Prostate gland (tissue), 2 donors: ENCODE results near the gene APBA1. TPM values are rescaled to one million over a fixed set of nuclear protein-coding genes. Genes with fewer than 3 reads are reported as not detected.

Source experiments
- DNase-seq: peaks from one replicate; pipeline ENCODE4 v3.0.0-alpha.2; 2019; ENCODE audit warnings: low spot score
- H3K27ac ChIP-seq, 2 donors: fragments of 200-600 bp; sonication (generic); 2 replicates each; pipeline ENCODE4 v1.5.1; 2017 to 2019
- H3K27me3 ChIP-seq: fragments of 200-600 bp; sonication (generic); replicated peaks from 2 replicates; pipeline ENCODE4 v1.5.1; 2019; ENCODE audit not compliant: insufficient read depth
- H3K36me3 ChIP-seq, 2 donors: fragments of 200-600 bp; sonication (generic); 1 replicate in 1 of 2; 2 replicates in 1 of 2; pipeline versions ENCODE4 v1.5.1 to v1.8.1; 2017 to 2019
- H3K4me1 ChIP-seq: fragments of 200-600 bp; sonication (generic); replicated peaks from 2 replicates; pipeline ENCODE4 v1.5.1; 2019
- H3K4me3 ChIP-seq, 2 donors: fragments of 200-600 bp; sonication (generic); 2 replicates each; pipeline ENCODE4 v1.5.1; 2017 to 2019
- H3K9me3 ChIP-seq: fragments of 200-600 bp; sonication (generic); 2 replicates; pipeline ENCODE4 v1.5.1; 2017
- POLR2A ChIP-seq: fragments of 450-650 bp; IDR thresholded peaks from one replicate; pipeline ENCODE4 v1.6.1; 2016; ENCODE audit warnings: antibody characterized with exemption, mild to moderate bottlenecking
- POLR2AphosphoS5 ChIP-seq: sonication (generic); formaldehyde crosslinking; IDR thresholded peaks from one replicate; pipeline ENCODE4 v1.6.1; 2017; ENCODE audit warnings: antibody characterized with exemption
- WGBS: methylation state at CpG from one replicate; pipeline ENCODE4 v1.1.5; 2018; 5-methylcytosine and 5-hydroxymethylcytosine counted together
- intact Hi-C: fragments of 100-400 bp; cut with DNase I; formaldehyde crosslinking; loops from one replicate; pipeline ENCODE4 v1.14.2; 2022
- total RNA-seq, 2 donors: library from RNA; depleted of rRNA; stranded (reverse); fragments of >200 nt; gene quantifications; one replicate each; pipeline ENCODE4 v1.1.0, GENCODE V29; 2016
- TF ChIP-seq, protein P1 (sequence below), 4 experiments: fragments of 200-600 bp in 2 of 4; fragments of 450-650 bp in 2 of 4; sonication (generic) in 2 of 4; IDR thresholded peaks; 1 replicate in 3 of 4; 2 replicates in 1 of 4; pipeline ENCODE4 v1.5.1; 2016 to 2019; ENCODE audit warnings: antibody characterized with exemption in 4 of 4, mild to moderate bottlenecking in 2 of 4, moderate library complexity in 2 of 4

APBA1 gene
- total RNA-seq, 2 donors from 2014 or later, result 2.2 to 7.5 TPM

DNA sequence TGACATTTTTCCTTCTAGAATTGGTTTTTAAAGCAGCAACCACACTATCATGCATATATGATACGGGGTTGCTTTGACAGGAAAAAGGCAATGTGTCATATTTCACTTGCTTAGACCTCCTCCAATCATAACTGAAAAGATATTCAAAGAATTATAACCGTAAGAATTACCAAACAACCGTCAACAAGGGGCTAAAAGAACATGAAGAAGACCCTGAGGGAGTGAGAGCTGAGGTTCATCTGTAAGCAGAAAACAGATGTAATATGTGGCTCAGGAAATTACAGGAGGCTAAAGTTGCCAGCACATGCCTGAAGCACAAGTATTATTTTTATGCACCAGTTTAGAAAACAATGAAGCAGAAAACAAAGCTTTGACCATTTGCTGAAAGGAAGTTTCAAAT is 78.9 kb downstream of the APBA1 start:
- Histone ChIP-seq H3K4me3 (no peak overlapping the region), H3K4me1 (no peaks in the 10 kb centered on the region), H3K9me3 (no peaks in the 10 kb centered on the region), H3K27ac (no peak overlapping the region), H3K27me3 (no peaks in the 10 kb centered on the region), H3K36me3 (no peaks in the 10 kb centered on the region)
- TF ChIP-seq POLR2A (no peak), POLR2AphosphoS5 (no peak)
- TF ChIP-seq, protein P1, sequence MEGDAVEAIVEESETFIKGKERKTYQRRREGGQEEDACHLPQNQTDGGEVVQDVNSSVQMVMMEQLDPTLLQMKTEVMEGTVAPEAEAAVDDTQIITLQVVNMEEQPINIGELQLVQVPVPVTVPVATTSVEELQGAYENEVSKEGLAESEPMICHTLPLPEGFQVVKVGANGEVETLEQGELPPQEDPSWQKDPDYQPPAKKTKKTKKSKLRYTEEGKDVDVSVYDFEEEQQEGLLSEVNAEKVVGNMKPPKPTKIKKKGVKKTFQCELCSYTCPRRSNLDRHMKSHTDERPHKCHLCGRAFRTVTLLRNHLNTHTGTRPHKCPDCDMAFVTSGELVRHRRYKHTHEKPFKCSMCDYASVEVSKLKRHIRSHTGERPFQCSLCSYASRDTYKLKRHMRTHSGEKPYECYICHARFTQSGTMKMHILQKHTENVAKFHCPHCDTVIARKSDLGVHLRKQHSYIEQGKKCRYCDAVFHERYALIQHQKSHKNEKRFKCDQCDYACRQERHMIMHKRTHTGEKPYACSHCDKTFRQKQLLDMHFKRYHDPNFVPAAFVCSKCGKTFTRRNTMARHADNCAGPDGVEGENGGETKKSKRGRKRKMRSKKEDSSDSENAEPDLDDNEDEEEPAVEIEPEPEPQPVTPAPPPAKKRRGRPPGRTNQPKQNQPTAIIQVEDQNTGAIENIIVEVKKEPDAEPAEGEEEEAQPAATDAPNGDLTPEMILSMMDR (IDR thresholded peaks at IDR 0.05), result no peak
- intact Hi-C loops, result no loop called here
- no peak for DNase-seq
- WGBS, result 88% methylated on average over 3 of the region's 3 CpGs

DNA sequence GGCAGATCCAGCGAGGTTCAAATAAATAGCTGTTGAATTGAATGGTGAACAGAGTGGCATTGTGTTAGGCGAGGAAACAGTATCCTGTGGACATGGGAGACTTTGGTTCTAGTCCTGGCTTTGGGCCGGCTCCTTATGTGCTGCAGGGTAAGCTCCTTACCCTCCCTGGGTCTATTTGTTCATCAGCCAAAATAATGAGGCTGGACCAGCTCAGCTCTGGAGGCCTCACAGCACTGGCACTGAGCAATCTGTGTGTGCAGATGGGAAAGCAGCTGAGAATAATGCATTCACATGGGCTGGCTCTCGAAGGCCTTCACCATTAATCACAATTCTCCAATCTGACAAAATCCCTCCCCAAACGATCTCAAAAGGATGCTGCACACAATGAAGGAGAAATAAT is 81.9 kb downstream of the APBA1 start:
- Histone ChIP-seq H3K27ac (no peak overlapping the region), H3K9me3 (no peaks in the 10 kb centered on the region), H3K27me3 (no peaks in the 10 kb centered on the region), H3K36me3 (no peaks in the 10 kb centered on the region), H3K4me3 (no peak overlapping the region), H3K4me1 (no peaks in the 10 kb centered on the region)
- intact Hi-C loops, result no loop called here
- TF ChIP-seq POLR2A, result no peak
- no peak for TF ChIP-seq POLR2AphosphoS5
- TF ChIP-seq, protein P1 (IDR thresholded peaks at IDR 0.05), result no peak
- 82% methylated on average over 5 of the region's 5 CpGs for WGBS
- no peak for DNase-seq

DNA sequence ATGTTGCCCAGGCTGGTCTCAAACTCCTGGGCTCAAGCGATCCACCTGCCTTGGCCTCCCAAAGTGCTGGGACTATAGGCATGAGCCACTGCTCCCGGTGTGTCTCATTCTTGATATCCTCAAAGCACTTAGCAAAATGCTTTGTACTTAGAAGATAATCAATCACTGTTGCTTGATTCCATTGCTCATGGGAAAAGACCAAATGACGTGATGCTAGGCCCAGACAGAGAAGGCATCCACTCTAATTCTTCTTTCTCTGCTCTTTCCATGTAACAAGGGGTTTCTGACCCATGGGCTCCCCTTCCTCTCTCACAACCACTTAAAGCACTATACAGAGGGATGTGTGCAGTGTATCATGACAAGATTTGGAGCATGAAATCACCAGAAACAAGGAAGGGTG is 83.0 kb downstream of the APBA1 start:
- Histone ChIP-seq H3K27ac (no peak overlapping the region), H3K36me3 (no peaks in the 10 kb centered on the region), H3K9me3 (no peaks in the 10 kb centered on the region), H3K4me3 (no peak overlapping the region), H3K27me3 (no peaks in the 10 kb centered on the region), H3K4me1 (no peaks in the 10 kb centered on the region)
- DNase-seq, result no peak
- TF ChIP-seq POLR2AphosphoS5 (no peak), POLR2A (no peak)
- TF ChIP-seq, protein P1 (IDR thresholded peaks at IDR 0.05), result no peak
- intact Hi-C loops, result no loop called here
- 100% methylated on average over 3 of the region's 3 CpGs for WGBS

DNA sequence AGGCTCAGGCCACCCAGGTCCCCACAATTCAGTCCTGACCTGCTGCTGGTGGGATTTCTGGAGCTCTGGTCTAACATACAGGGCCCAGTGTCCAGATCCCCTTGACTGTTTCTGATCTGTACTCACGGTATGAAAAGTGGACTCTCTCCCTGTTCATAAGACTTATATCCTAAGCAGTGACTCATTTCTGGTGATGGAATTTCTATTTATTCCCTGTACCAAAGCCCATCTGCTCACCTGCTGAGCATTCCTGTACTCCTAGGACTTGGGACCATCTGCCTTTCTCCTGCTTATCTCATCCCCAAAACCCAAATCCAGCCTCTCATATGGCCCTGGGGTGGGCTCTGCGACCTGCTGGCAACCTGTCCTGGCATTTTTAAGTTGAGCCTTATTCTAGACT is 86.6 kb downstream of the APBA1 start:
- intact Hi-C loops, result no loop called here
- Histone ChIP-seq H3K36me3 (no peaks in the 10 kb centered on the region), H3K27ac (no peak overlapping the region), H3K27me3 (no peaks in the 10 kb centered on the region), H3K4me3 (no peak overlapping the region), H3K4me1 (no peaks in the 10 kb centered on the region), H3K9me3 (no peaks in the 10 kb centered on the region)
- no peak for DNase-seq
- WGBS, result 93% methylated on average over 2 of the region's 2 CpGs
- TF ChIP-seq POLR2AphosphoS5 (no peak), POLR2A (no peak)
- TF ChIP-seq, protein P1 (IDR thresholded peaks at IDR 0.05), result no peak

DNA sequence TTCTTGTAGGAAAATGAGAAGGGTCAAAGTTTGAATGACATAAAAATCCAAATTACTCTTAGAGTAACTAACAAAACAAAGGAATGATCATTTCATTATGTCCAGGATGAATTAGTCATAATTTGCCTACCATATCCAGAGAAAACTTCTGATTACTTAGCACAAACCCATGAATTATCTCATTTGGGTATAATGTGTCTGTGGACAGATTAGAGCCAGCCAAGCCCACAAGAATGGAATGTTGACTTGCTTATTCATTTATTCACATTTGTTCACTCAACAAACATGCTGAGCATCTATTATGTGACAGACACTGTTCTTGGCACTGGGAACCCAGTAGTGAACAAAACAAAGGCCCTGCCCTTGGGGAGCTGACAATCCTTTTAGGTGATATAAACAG is 87.4 kb downstream of the APBA1 start:
- no peaks in the 10 kb centered on the region for H3K27me3 ChIP-seq
- H3K9me3 ChIP-seq, result no peaks in the 10 kb centered on the region
- H3K4me3 ChIP-seq, result no peak overlapping the region
- H3K27ac ChIP-seq, result no peak overlapping the region
- intact Hi-C loops, result no loop called here
- DNase-seq, result no peak
- H3K36me3 ChIP-seq, result no peaks in the 10 kb centered on the region
- no peak for TF ChIP-seq POLR2AphosphoS5
- TF ChIP-seq POLR2A, result no peak
- TF ChIP-seq, protein P1 (IDR thresholded peaks at IDR 0.05), result no peak
- H3K4me1 ChIP-seq, result no peaks in the 10 kb centered on the region
